HepG2 (cell line): ENCODE measurements around the gene SETD1A. TPM values are rescaled to one million over a fixed set of nuclear protein-coding genes. Genes with fewer than 3 reads are reported as not detected.

ENCODE experiments used
- BORCS8-MEF2B ChIP-seq: sonication (generic); formaldehyde crosslinking; IDR thresholded peaks from 2 replicates; pipeline ENCODE4 v1.8.0; 2022; ENCODE audit warnings: mild to moderate bottlenecking, missing genetic modification reagents
- HINFP ChIP-seq: sonication (generic); formaldehyde crosslinking; IDR thresholded peaks from 2 replicates; pipeline ENCODE4 v1.4.0; 2020; ENCODE audit warnings: low read depth, mild to moderate bottlenecking, missing genetic modification reagents
- JUNB ChIP-seq: sonication (generic); formaldehyde crosslinking; IDR thresholded peaks from 2 replicates; pipeline ENCODE4 v1.8.0; 2022; ENCODE audit warnings: missing genetic modification reagents, mild to moderate bottlenecking, borderline replicate concordance
- KDM6A ChIP-seq: IDR thresholded peaks from 2 replicates; pipeline ENCODE4 v1.6.1; 2016; ENCODE audit warnings: low read depth
- NAIF1 ChIP-seq: sonication (generic); formaldehyde crosslinking; IDR thresholded peaks from 2 replicates; pipeline ENCODE4 v1.5.0; 2020; ENCODE audit warnings: mild to moderate bottlenecking, missing genetic modification reagents, borderline replicate concordance
- NFE2 ChIP-seq: sonication (generic); formaldehyde crosslinking; IDR thresholded peaks from 2 replicates; pipeline ENCODE4 v1.4.0; 2020; ENCODE audit warnings: missing genetic modification reagents
- NR1H2 ChIP-seq: sonication (generic); formaldehyde crosslinking; IDR thresholded peaks from 2 replicates; pipeline ENCODE4 v1.8.1; 2022; ENCODE audit warnings: low read depth, missing genetic modification reagents, borderline replicate concordance
- PRDM10 ChIP-seq: sonication (generic); formaldehyde crosslinking; IDR thresholded peaks from 2 replicates; pipeline ENCODE4 v1.4.0; 2020; ENCODE audit warnings: low read depth, missing genetic modification reagents
- RNF219 ChIP-seq: sonication (generic); formaldehyde crosslinking; IDR thresholded peaks from 2 replicates; pipeline ENCODE4 v1.5.0; 2020; ENCODE audit warnings: mild to moderate bottlenecking, missing genetic modification reagents
- TFDP1 ChIP-seq: IDR thresholded peaks from 2 replicates; pipeline ENCODE4 v1.6.1; 2016; ENCODE audit warnings: missing compliant biosample characterization, missing genetic modification reagents, borderline replicate concordance
- ZBTB25 ChIP-seq: IDR thresholded peaks from 2 replicates; pipeline ENCODE4 v1.6.1; 2018; ENCODE audit warnings: missing genetic modification reagents
- ZFP37 ChIP-seq: sonication (generic); formaldehyde crosslinking; IDR thresholded peaks from 2 replicates; pipeline ENCODE4 v1.4.0; 2020; ENCODE audit warnings: missing genetic modification reagents, borderline replicate concordance
- ZNF12 ChIP-seq: sonication (generic); formaldehyde crosslinking; IDR thresholded peaks from 2 replicates; pipeline ENCODE4 v1.5.0; 2020; ENCODE audit warnings: missing genetic modification reagents
- ZNF746 ChIP-seq: sonication (generic); formaldehyde crosslinking; IDR thresholded peaks from 2 replicates; pipeline ENCODE4 v1.8.0; 2022; ENCODE audit warnings: mild to moderate bottlenecking, missing genetic modification reagents
- ZNF777 ChIP-seq: sonication (generic); formaldehyde crosslinking; IDR thresholded peaks from 2 replicates; pipeline ENCODE4 v1.4.0; 2020; ENCODE audit warnings: missing genetic modification reagents
- polyA plus RNA-seq, 8 experiments: library from polyadenylated mRNA; depleted of rRNA in 3 of 8; stranded (reverse) in 7 of 8; unstranded in 1 of 8; fragments of >200 nt; fragmentation: Illumina TruSeq in 4 of 8; extraction: Trizol in 4 of 8; gene quantifications; 2 replicates each; pipeline versions ENCODE4 v1.2.1 to v1.2.3, GENCODE V29; 2011 to 2016; ENCODE audit warnings: low read depth in 4 of 8, missing spikeins in 1 of 8, mixed read lengths in 1 of 8; ENCODE audit not compliant: insufficient read depth in 1 of 8
- total RNA-seq, 5 experiments: library from RNA; depleted of rRNA; stranded (reverse); fragments of >200 nt; fragmentation: Illumina TruSeq; extraction: Trizol; gene quantifications; 2 replicates each; pipeline ENCODE4 v1.2.3, GENCODE V29; 2016; ENCODE audit warnings: low read depth in 1 of 5

SETD1A gene
- total and polyA plus RNA-seq, 2 of the 13 experiments (the other 11 are each of a cell fraction or from before 2014, with no cell fraction given), result 3.8 to 5.6 TPM

GRCh38 chr16:30922960-30923535 is 34.5 kb upstream of the SETD1A start (continued):
- no peak for TF ChIP-seq TFDP1
- no peak; the same call in 1 of the 2 replicates for TF ChIP-seq ZNF777 (CRISPR knock-in tag)
- TF ChIP-seq NFE2 (CRISPR knock-in tag), result peak; percentile 42; the same call in 1 of the 2 replicates
- 0 out of 2 replicates have a peak, but pooled peaks have one; percentile 26 for TF ChIP-seq RNF219 (CRISPR knock-in tag)
- peak; percentile 90 for TF ChIP-seq BORCS8-MEF2B
- no peak for TF ChIP-seq KDM6A
- no peak for TF ChIP-seq ZBTB25 (CRISPR knock-in tag)
- TF ChIP-seq PRDM10 (CRISPR knock-in tag), result peak; percentile 79; the same call in 1 of the 2 replicates
- no peak; the same call in 1 of the 2 replicates for TF ChIP-seq ZNF746 (CRISPR knock-in tag)
- TF ChIP-seq ZNF12 (CRISPR knock-in tag), result no peak
- TF ChIP-seq NAIF1 (CRISPR knock-in tag), result no peak
- no peak for TF ChIP-seq ZFP37
- TF ChIP-seq NR1H2 (CRISPR knock-in tag), result no peak
- TF ChIP-seq JUNB (CRISPR knock-in tag), result no peak
- no peak for TF ChIP-seq HINFP
